Activated CD4-positive, CD25-positive, alpha-beta regulatory T cell treated with anti-CD3 and anti-CD28 coated beads, Interleukin-2, amount 50 U/mL, for 24 hours (primary cell): Measurements from ENCODE around the gene AGR2.
A peak's percentile ranks its signal among the peaks of the same experiment; 100 is the strongest.
"Not testable (repeated sequence)": the region's sequence is repeated elsewhere in the genome, so short reads cannot be mapped to it uniquely, and the experiment has no call there.

ENCODE experiments used
- ATAC-seq, 2 donors: fragments of 150-1000 bp; cut with Tn5 transposase; one replicate each; pipeline ENCODE4 v1.10.0; 2021; ENCODE audit warnings: mild to moderate bottlenecking in 1 of 2, moderate library complexity in 1 of 2

AGR2 gene

GRCh38 chr7:16773326-16773725 is 31.5 kb downstream of the AGR2 start:
- ATAC-seq = no peak

- no peak for ATAC-seq
Measured at GRCh38 chr7:16770657-16771329, 34.0 kb downstream of the AGR2 start.

DNA sequence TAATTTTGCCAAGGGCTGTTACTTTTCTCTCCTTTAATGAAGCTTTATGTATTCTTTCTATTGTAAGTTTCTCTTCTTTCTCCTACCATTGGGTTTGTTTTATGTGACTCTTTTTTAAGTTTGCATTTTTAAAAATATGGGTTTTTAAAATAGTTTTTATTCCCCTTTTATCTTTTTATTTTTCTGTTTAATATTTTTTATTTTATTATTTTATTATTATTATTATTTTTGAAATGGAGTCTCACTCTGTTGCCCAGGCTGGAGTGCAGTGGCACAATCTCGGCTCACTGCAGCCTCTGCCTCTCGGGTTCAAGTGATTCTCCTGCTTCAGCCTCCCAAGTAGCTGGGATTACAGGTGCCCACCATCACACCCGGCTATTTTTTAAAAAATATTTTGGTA is 34.8 kb downstream of the AGR2 start:
- ATAC-seq = not testable (repeated sequence)

DNA sequence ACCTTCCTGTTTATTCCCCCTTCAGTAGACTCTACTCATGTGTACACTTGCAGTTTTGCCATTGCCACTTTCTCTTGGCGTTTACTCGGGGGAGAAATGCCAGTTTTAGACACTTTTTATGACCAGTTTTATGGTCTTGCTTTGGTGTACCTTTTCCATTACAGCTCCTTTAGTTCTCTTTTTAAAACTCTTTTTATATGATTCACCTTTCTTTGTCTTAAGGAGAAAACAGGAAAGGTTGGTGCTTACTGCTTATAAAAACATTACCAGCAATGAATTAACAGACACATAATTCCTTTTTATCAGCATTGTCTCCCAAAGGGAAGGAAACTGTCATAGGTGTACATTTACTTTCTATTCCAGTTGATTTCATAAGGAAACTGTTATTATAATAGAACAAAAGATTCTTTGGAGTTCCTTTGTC is 39.4 kb downstream of the AGR2 start:
- no peak for ATAC-seq

DNA sequence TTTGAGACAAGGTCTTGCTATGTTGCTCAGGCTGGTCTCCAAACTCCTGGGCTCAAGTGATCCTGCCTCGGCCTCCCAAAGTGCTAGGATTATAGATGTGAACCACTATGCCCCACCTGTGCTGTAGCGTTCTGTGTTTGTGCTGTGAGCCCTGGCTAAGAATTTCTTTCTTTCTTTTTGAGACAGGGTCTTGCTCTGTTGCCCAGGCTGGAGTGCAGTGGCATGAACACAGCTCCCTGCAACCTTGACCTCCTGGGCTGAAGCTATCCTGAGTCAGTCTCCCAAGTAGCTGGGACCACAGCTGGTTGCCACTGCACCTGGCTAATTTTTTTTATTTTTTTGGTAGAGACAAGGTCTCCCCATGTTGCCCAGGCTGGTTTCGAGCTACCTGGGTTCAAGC is 39.9 kb downstream of the AGR2 start:
- no peak for ATAC-seq

DNA sequence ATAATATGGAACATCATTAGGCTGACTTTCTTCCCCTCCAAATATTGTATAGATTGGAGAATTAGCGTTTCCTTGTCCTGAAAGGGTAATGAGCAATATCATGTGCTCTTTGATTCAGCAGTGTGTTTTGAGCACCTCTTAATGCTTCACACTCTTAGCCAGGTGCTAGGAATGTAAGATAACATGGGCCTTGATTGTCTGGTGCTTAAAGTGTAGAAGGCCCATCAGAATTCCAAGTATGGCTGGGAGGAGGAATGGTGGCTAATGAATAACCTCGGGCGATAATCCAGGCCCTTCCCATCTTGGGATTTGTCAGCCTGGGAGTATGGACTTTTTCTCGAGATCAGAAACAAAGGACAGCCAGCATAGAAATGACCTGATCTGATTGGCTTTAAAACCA is 42.6 kb downstream of the AGR2 start:
- no peak for ATAC-seq

- ATAC-seq = peak in 1 of 2 donors; percentile 24
Measured at GRCh38 chr7:16759840-16760239, 45.0 kb downstream of the AGR2 start.

- ATAC-seq = no peak
Measured at GRCh38 chr7:16758631-16759611, 45.9 kb downstream of the AGR2 start.

DNA sequence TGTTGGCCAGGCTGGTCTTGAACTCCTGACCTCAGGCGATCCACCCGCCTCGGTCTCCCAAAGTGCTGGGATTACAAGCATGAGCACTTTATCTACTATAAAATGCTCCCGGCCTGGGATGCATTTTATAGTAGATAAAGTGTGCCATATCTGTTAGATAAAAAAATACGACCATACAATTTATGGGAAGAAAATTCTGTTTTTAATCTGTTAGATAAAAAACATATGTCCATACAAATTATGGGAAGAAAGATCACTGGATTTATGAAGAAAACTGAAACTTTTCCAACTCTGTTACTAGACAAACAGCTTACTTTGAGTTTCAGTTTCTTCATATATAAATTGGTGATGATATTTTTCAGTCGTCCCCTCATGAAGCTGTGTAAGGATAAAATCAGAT is 46.8 kb downstream of the AGR2 start:
- ATAC-seq = no peak

- no peak for ATAC-seq
Measured at GRCh38 chr7:16755397-16755796, 49.4 kb downstream of the AGR2 start.

DNA sequence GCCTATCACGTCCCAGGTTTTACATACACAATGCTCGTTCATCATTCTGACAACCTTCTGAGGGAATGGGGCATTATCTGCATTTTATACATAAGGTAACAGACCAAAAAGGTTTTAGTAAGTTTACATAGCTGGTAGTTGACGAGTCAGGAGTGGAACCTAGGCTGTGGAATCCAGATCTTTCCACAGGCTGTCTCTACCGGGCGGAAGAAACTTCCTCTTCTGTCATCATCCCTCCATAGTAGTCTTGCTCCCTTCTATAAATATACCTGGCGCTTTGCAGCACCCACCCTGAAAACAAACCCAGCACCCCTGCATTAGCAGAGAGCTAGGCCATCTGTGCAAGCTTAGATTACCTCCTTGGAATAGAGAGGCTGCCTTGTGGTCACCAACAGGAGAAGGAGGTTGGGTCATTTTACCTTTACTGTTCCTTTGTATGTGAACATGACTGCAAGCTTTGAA is 49.9 kb downstream of the AGR2 start:
- ATAC-seq = no peak

- ATAC-seq = peak; percentile 12 to 17
Measured at GRCh38 chr7:16753932-16754855, 50.6 kb downstream of the AGR2 start.

- ATAC-seq = peak; percentile 80 to 82
Measured at GRCh38 chr7:16753102-16753931, 51.5 kb downstream of the AGR2 start, which contains the start of gene TSPAN13. Gene TSPAN13 (plus strand): TSS chr7:16753755. CDS start chr7:16753968, 213 bp downstream.

DNA sequence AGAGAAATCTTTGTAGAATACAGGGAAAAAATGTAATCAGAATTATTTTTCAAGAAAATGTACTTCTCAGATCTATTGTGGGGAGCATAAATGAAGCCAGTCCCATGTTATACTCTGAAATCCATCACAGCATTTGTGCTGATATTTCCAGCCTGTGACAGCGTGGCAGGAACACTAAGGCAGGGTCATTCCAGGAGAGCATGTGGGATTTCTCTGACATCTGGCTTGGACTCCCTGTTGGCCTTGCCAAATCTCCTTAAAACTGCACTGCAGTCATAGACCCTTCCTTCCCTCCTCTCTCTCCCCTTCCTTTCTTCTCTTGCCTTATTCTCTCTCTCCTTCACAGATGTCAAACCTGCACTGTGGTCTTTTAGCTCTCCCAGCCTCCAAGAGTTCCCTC is 57.7 kb downstream of the AGR2 start:
- ATAC-seq = no peak

- no peak for ATAC-seq
Measured at GRCh38 chr7:16745645-16746044, 59.2 kb downstream of the AGR2 start.

- no peak for ATAC-seq
Measured at GRCh38 chr7:16744518-16745250, 60.1 kb downstream of the AGR2 start.

GRCh38 chr7:16743236-16743635 is 61.6 kb downstream of the AGR2 start:
- ATAC-seq = no peak

DNA sequence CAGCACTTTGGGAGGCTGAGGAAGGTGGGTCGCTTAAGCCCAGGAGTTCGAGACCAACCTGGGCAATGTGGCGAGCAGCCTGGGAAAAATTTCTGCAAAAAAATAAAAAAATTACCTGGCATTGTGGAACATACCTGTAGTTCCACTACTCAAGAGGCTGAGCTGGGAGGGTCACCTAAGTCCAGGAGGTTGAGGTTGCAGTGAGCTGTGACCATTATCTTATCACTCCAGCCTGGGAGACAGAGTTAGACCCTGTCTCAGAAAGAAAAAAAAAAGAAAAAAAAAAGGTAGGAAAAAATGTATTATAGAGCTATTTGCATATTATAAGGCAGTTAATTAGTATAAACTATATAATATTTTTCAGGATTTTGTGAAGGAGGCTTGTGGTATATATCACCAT is 62.3 kb downstream of the AGR2 start:
- ATAC-seq = no peak
